ENCODE results near the gene FOXO6.

The FOXO6 gene

GRCh38 chr1:41386196-41386663, 25.0 kb downstream of the FOXO6 start:
- DNase-seq: peak; percentile 93

- DNase-seq: peak; percentile 100
Observed at GRCh38 chr1:41387667-41388091, 26.4 kb downstream of the FOXO6 start.

GRCh38 chr1:41388510-41388909, 27.3 kb downstream of the FOXO6 start:
- no peak for DNase-seq

- DNase-seq: no peak
Observed at GRCh38 chr1:41389009-41389408, 27.8 kb downstream of the FOXO6 start.

GRCh38 chr1:41390166-41390565, 28.9 kb downstream of the FOXO6 start:
- DNase-seq: peak; percentile 100

GRCh38 chr1:41390573-41390972, 29.3 kb downstream of the FOXO6 start:
- DNase-seq: no peak

GRCh38 chr1:41391834-41392527, 30.7 kb downstream of the FOXO6 start:
- DNase-seq: peak; percentile 95

- no peak for DNase-seq
Observed at GRCh38 chr1:41392528-41392924, 31.3 kb downstream of the FOXO6 start.

GRCh38 chr1:41393716-41394368, 32.6 kb downstream of the FOXO6 start:
- DNase-seq: no peak

GRCh38 chr1:41394369-41394744, 33.1 kb downstream of the FOXO6 start:
- no peak for DNase-seq

GRCh38 chr1:41394959-41395956, 34.0 kb downstream of the FOXO6 start:
- DNase-seq: peak; percentile 100

GRCh38 chr1:41396084-41396483, 34.9 kb downstream of the FOXO6 start:
- DNase-seq: no peak

- DNase-seq: no peak
Observed at GRCh38 chr1:41397020-41397419, 35.8 kb downstream of the FOXO6 start.

GRCh38 chr1:41397753-41398330, 36.6 kb downstream of the FOXO6 start:
- no peak for DNase-seq

- DNase-seq: peak; percentile 100
Observed at GRCh38 chr1:41399145-41399795, 38.0 kb downstream of the FOXO6 start.

- peak; percentile 99 for DNase-seq
Observed at GRCh38 chr1:41400225-41400624, 39.0 kb downstream of the FOXO6 start.

GRCh38 chr1:41401899-41402298, 40.7 kb downstream of the FOXO6 start:
- DNase-seq: no peak

- DNase-seq: peak; percentile 100
Observed at GRCh38 chr1:41404308-41404761, 43.1 kb downstream of the FOXO6 start.

GRCh38 chr1:41407664-41408252, 46.5 kb downstream of the FOXO6 start:
- no peak for DNase-seq

GRCh38 chr1:41408691-41409090, 47.5 kb downstream of the FOXO6 start:
- DNase-seq: no peak

- DNase-seq: no peak
Observed at GRCh38 chr1:41409825-41410224, 48.6 kb downstream of the FOXO6 start.

- DNase-seq: no peak
Observed at GRCh38 chr1:41410462-41410861, 49.2 kb downstream of the FOXO6 start.

Data from DMS 273 treated with DMSO at 0.1 percent for 48 hours (cell line).